C4-2B (cell line): ENCODE results near the gene DHX38.
"Not testable (repeated sequence)": the region's sequence is repeated elsewhere in the genome, so short reads cannot be mapped to it uniquely, and the experiment has no call there.

ENCODE experiments used
- H3K27ac ChIP-seq: fragments of 450-650 bp; 2 replicates; pipeline ENCODE4 v1.5.1; 2017
- ZFX ChIP-seq: fragments of 450-650 bp; IDR thresholded peaks from 2 replicates; pipeline ENCODE4 v1.6.1; 2017
- TF ChIP-seq, protein P1 (sequence below): fragments of 450-650 bp; conservative IDR thresholded peaks from 2 replicates; pipeline ENCODE4 v1.5.1; 2017; ENCODE audit warnings: mild to moderate bottlenecking

Gene DHX38

DNA sequence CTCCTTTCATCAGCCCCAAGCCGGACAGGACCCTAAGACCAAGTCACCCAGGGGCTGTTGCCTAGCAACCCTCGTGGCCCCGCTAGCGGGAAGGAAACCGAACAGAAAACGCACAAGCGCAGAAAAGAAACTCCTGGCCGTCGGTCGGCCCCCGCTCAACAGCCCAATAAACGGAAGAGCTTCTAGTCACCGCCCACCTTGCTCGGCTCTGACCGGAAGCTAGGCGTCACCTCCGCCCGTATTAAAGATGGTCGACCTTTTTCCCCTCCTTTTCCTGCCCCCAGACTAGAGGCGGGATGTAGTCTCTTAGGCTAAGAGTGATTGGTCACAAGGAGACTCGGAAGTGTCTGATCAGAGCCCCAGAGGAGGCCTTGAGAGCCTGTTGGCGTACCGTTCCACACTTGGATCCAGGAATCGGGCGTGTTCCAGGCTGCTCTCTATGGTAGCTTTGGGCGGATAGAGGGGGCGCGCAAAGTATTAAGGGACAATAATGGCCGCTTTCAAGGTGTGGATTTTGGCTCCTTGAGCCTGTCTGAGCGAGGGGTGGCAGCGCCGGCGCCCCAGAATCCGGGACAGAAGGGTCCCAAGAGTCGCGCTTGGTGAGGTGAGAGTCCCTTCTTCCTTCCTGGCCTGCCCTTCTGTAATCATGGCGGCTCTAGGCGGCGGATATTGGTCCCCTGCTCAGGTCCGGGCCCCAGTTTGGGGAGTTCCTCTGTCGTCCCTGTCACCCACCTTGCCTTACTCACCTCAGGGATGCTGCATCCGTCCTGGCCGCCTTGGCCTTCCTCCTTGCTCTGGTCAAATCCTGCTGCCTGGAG, at the start of gene DHX38, which contains the start of gene TXNL4B:
Gene DHX38, plus strand, starts transcription at position 400 of the 818 bp plus-strand sequence. CDS start 2,311 bp downstream, outside the sequence.
Gene TXNL4B, minus strand, starts transcription at position 173 of the 818 bp plus-strand sequence. CDS start 2,871 bp downstream, outside the sequence.
- H3K27ac ChIP-seq, result peak within 1 kb of the TSS; percentile 83
- peak; percentile 72 for TF ChIP-seq ZFX
- TF ChIP-seq, protein P1, sequence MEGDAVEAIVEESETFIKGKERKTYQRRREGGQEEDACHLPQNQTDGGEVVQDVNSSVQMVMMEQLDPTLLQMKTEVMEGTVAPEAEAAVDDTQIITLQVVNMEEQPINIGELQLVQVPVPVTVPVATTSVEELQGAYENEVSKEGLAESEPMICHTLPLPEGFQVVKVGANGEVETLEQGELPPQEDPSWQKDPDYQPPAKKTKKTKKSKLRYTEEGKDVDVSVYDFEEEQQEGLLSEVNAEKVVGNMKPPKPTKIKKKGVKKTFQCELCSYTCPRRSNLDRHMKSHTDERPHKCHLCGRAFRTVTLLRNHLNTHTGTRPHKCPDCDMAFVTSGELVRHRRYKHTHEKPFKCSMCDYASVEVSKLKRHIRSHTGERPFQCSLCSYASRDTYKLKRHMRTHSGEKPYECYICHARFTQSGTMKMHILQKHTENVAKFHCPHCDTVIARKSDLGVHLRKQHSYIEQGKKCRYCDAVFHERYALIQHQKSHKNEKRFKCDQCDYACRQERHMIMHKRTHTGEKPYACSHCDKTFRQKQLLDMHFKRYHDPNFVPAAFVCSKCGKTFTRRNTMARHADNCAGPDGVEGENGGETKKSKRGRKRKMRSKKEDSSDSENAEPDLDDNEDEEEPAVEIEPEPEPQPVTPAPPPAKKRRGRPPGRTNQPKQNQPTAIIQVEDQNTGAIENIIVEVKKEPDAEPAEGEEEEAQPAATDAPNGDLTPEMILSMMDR, result no peak

- no peak for TF ChIP-seq ZFX
- TF ChIP-seq, protein P1, result no peak
- H3K27ac ChIP-seq, result no peak overlapping the region
These were observed 49.4 kb upstream of the DHX38 start for GRCh38 chr16:72044296-72044695.

DNA sequence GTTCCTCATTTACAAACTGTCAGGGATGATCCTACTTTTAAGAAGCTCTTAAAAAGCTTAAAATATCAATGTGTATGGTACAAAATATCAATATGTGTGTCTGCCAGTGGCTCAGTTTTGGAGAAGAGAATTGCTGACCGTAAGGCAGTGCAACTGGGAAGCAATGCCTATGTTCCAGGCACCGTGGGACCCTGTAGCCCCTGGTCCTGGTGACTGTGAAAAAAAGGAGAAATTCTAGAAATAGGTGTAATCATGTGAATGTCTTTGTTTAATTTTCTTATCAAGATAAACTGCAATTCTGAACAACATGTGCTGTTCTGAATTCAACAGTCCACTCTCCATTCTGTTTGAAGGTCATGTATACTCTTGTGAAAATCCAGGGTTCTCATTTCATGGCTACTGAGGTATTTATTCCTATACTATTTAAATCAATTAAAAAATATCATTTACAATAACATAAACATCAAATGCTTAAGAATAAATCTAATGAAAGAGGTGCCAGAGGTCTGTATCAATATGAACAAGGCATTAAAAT, 48.8 kb upstream of the DHX38 start:
- H3K27ac ChIP-seq, result no peak overlapping the region
- no peak for TF ChIP-seq ZFX

DNA sequence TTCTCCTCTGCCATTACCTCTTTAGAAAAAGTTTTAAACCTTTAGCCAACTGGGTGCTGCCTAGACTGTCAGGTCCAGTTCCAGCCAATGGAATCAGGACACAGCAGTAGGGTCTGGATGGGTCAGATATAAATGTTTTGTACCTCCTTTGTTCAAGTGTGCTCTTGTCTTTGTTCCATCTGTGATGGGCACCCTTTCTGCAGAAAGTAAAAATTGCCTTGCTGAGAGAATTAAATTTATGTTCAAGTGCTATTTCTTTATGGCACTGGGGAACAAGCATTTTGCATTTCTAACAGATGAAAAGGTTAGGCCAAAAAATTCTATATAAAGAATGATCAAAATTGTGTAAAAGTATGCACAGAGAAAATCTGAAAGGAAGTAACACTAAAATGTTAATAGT, 44.5 kb upstream of the DHX38 start:
- no peak for TF ChIP-seq ZFX
- TF ChIP-seq, protein P1, result no peak
- no peak overlapping the region for H3K27ac ChIP-seq

DNA sequence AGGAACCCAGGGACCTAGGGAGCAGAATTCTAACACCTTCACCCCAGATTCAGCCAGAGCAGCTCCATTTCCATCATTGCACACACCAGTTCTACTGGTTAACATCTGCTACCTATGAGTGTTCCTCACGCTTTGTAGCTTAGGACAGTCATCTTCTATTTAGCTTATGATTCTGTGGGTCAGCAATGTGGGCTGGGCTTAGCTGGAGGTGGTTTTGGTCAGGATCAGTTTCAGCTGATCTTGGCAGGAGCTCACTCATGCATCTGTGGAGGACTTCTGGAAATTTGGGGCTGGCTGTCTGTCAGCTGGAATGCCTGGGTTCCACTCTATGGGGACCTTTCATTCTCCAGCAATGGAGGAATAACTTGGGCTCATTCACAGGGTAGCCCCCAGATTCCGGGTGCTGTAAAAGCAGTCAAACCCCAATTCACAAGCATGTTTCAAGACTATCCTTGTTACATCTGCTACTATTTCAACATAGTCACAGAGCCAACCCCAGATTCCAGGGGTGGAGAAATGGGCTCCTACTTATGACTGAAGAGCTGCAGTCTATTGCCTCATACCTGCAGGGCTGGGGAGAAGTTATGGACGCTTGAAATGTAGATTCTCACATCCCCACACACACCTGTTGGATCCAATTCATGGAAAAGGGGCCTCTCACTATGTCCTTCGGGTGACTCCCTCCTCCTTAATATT, 42.7 kb upstream of the DHX38 start:
- H3K27ac ChIP-seq, result no peak overlapping the region
- no peak for TF ChIP-seq ZFX
- TF ChIP-seq, protein P1, result no peak

GRCh38 chr16:72051818-72052217, 41.8 kb upstream of the DHX38 start:
- TF ChIP-seq ZFX, result no peak
- TF ChIP-seq, protein P1, result no peak
- no peak overlapping the region for H3K27ac ChIP-seq

GRCh38 chr16:72054254-72054847, 39.3 kb upstream of the DHX38 start, which contains the start of gene HP:
Gene HP, plus strand, starts transcription at chr16:72054505. Its CDS starts 148 bp downstream, at chr16:72054653.
- H3K27ac ChIP-seq, result not testable (repeated sequence)

DNA sequence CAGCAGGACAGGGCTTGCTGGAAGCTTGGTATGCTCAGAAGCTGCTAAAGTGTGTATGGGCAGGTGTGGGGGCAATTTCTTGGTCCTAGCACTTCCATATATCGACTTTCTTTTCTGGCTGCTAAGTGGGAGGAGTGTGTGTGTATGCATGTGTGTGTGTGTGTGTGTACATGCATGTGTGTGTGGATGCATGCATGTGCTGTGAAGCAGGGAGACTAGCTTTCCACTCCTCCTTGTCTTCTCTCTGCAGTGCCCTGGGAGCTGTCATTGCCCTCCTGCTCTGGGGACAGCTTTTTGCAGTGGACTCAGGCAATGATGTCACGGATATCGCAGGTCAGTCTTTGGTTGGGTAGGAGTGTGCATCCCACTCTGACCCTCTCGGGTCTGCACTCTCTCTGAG, 37.7 kb upstream of the DHX38 start:
- no peak overlapping the region for H3K27ac ChIP-seq
- no peak for TF ChIP-seq ZFX
- TF ChIP-seq, protein P1, result no peak

DNA sequence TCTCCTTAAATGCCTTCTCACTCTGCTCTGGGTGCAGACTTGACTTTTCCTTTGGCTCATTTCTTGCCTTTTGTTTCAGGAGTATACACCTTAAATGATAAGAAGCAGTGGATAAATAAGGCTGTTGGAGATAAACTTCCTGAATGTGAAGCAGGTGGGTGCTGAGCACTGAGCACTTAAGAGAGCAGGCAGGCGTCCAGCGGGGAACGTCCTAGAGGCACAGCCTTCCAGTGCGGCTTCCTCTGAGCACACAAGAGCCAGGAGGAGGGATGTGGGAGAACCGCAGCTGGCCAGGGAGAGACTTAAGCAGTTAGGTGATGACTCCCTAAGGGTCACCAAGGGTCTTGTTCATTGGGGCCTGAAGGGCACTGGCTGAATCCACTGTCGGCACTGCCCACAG, 36.3 kb upstream of the DHX38 start:
- not testable (repeated sequence) for H3K27ac ChIP-seq

- not testable (repeated sequence) for H3K27ac ChIP-seq
These were observed 34.6 kb upstream of the DHX38 start for GRCh38 chr16:72059060-72059459.
